SK-N-SH (cell line): ENCODE results near the gene MRAP2. TPM values are rescaled to one million over a fixed set of nuclear protein-coding genes. Genes with fewer than 3 reads are reported as not detected.

Source experiments
- CTCF ChIA-PET: fragments of 300-600, 350-600 bp; formaldehyde crosslinking; extraction: SDS; loops from one replicate; lab custom pipeline; 2021; lab: Yijun Ruan, JAX
- POLR2A ChIA-PET: fragments of 350-600 bp; sonication (Branson Sonifier 250); formaldehyde crosslinking; extraction: SDS; loops from one replicate; lab custom pipeline; 2020; ENCODE audit warnings: antibody characterized with exemption, inconsistent platforms; lab: Yijun Ruan, JAX
- DNase-seq: peaks from one replicate; pipeline ENCODE4 v3.0.0; 2012
- H2AFZ ChIP-seq: fragments of 200-600 bp; sonication (generic); 2 replicates; pipeline ENCODE4 v1.8.1; 2016; ENCODE audit warnings: antibody characterized with exemption, mild to moderate bottlenecking, low read depth
- H3F3A ChIP-seq: fragments of 200-600 bp; sonication (generic); replicated peaks from 2 replicates; pipeline ENCODE3; 2016; ENCODE audit warnings: antibody characterized with exemption, mild to moderate bottlenecking; ENCODE audit not compliant: insufficient read depth
- H3K27ac ChIP-seq, 2 experiments: fragments of 200-500 bp in 1 of 2; fragments of 200-600 bp in 1 of 2; sonication (Bioruptor generic) in 1 of 2; sonication (generic), shearing (Covaris generic) in 1 of 2; 2 replicates each; pipeline versions ENCODE4 v1.5.1 to v1.6.1; 2014 to 2016; ENCODE audit warnings: low read depth in 2 of 2, inconsistent platforms in 1 of 2, low read length in 1 of 2, mild to moderate bottlenecking in 1 of 2, mixed read lengths in 1 of 2
- H3K27me3 ChIP-seq: fragments of 200-600 bp; sonication (generic), shearing (Covaris generic); 2 replicates; pipeline ENCODE4 v1.6.1; 2016; ENCODE audit warnings: mixed run types; ENCODE audit not compliant: insufficient read depth
- H3K36me3 ChIP-seq, 2 experiments: fragments of 200-500 bp in 1 of 2; fragments of 200-600 bp in 1 of 2; sonication (Bioruptor generic) in 1 of 2; sonication (generic) in 1 of 2; replicated peaks in 1 of 2; 2 replicates each; pipeline versions ENCODE3 to v1.5.1; 2014 to 2016; ENCODE audit warnings: low read length in 1 of 2, mild to moderate bottlenecking in 1 of 2; ENCODE audit not compliant: insufficient read depth in 2 of 2, control insufficient read depth in 1 of 2
- H3K4me1 ChIP-seq, 2 experiments: fragments of 200-500 bp in 1 of 2; fragments of 200-600 bp in 1 of 2; sonication (Bioruptor generic) in 1 of 2; sonication (generic), shearing (Covaris generic) in 1 of 2; 2 replicates each; pipeline versions ENCODE4 v1.5.1 to v1.6.1; 2014 to 2016; ENCODE audit warnings: low read depth in 1 of 2, low read length in 1 of 2, mixed run types in 1 of 2; ENCODE audit not compliant: insufficient read depth in 2 of 2, control insufficient read depth in 1 of 2
- H3K4me2 ChIP-seq: fragments of 200-600 bp; sonication (generic), shearing (Covaris generic); 2 replicates; pipeline ENCODE4 v1.6.1; 2017; ENCODE audit warnings: mixed run types
- H3K4me3 ChIP-seq, 2 experiments: fragments of 200-500 bp in 1 of 2; fragments of 200-600 bp in 1 of 2; sonication (Bioruptor generic) in 1 of 2; sonication (generic), shearing (Covaris generic) in 1 of 2; 2 replicates each; pipeline versions ENCODE4 v1.5.1 to v1.8.1; 2014 to 2016; ENCODE audit warnings: low read depth in 2 of 2, inconsistent platforms in 1 of 2, low read length in 1 of 2, mild to moderate bottlenecking in 1 of 2, mixed read lengths in 1 of 2, moderate library complexity in 1 of 2
- H3K79me2 ChIP-seq: fragments of 200-600 bp; sonication (generic); 2 replicates; pipeline ENCODE4 v1.8.1; 2017; ENCODE audit warnings: mild to moderate bottlenecking; ENCODE audit not compliant: insufficient read depth
- H3K9ac ChIP-seq: fragments of 200-600 bp; sonication (generic); 2 replicates; pipeline ENCODE4 v1.6.1; 2017; ENCODE audit warnings: mixed run types
- H3K9me2 ChIP-seq: fragments of 200-600 bp; sonication (generic); 2 replicates; pipeline ENCODE4 v1.6.1; 2017; ENCODE audit warnings: mixed run types
- H3K9me3 ChIP-seq: fragments of 200-600 bp; sonication (generic); 2 replicates; pipeline ENCODE4 v1.6.1; 2017; ENCODE audit warnings: mixed run types, mild to moderate bottlenecking, moderate library complexity
- H4K20me1 ChIP-seq: fragments of 200-600 bp; sonication (generic); 2 replicates; pipeline ENCODE4 v1.6.1; 2017; ENCODE audit warnings: mild to moderate bottlenecking, mixed run types; ENCODE audit not compliant: insufficient read depth
- ELF1 ChIP-seq: IDR thresholded peaks from 2 replicates; pipeline ENCODE4 v1.4.0; 2012
- EP300 ChIP-seq, 2 experiments: IDR thresholded peaks; 2 replicates each; pipeline versions ENCODE4 v1.4.0 to v1.6.1; 2012; ENCODE audit warnings: borderline replicate concordance in 1 of 2, low read depth in 1 of 2, low read length in 1 of 2
- EZH2phosphoT487 ChIP-seq: fragments of 200-600 bp; sonication (generic); IDR thresholded peaks from 2 replicates; pipeline ENCODE4 v1.6.1; 2017; ENCODE audit warnings: low read depth, mixed run types, mild to moderate bottlenecking, antibody characterized with exemption, moderate library complexity, borderline replicate concordance
- FOXJ3 ChIP-seq: sonication (generic); formaldehyde crosslinking; IDR thresholded peaks from 2 replicates; pipeline ENCODE4 v1.5.1; 2020; ENCODE audit warnings: mild to moderate bottlenecking, missing genetic modification reagents
- FOXM1 ChIP-seq: IDR thresholded peaks from 2 replicates; pipeline ENCODE4 v1.4.0; 2012; ENCODE audit warnings: low read depth, mild to moderate bottlenecking
- GATA2 ChIP-seq: sonication (generic); formaldehyde crosslinking; IDR thresholded peaks from 2 replicates; pipeline ENCODE4 v1.5.0; 2020; ENCODE audit warnings: mild to moderate bottlenecking, missing genetic modification reagents
- MEF2A ChIP-seq: IDR thresholded peaks from 2 replicates; pipeline ENCODE4 v1.4.0; 2012; ENCODE audit warnings: low read depth, borderline replicate concordance
- MXI1 ChIP-seq: IDR thresholded peaks from 2 replicates; pipeline ENCODE4 v1.6.1; 2012; ENCODE audit warnings: mild to moderate bottlenecking, low read depth, low read length, improper control_type of control experiment
- POLR2AphosphoS5 ChIP-seq: IDR thresholded peaks from 2 replicates; pipeline ENCODE4 v1.6.1; 2012; ENCODE audit warnings: low read depth, low read length
- SMC3 ChIP-seq: IDR thresholded peaks from 2 replicates; pipeline ENCODE4 v1.6.1; 2012; ENCODE audit warnings: low read depth, low read length, improper control_type of control experiment
- TCF12 ChIP-seq: IDR thresholded peaks from 2 replicates; pipeline ENCODE4 v1.4.0; 2012
- TEAD4 ChIP-seq: IDR thresholded peaks from 2 replicates; pipeline ENCODE4 v1.4.0; 2012; ENCODE audit warnings: mild to moderate bottlenecking, borderline replicate concordance; ENCODE audit not compliant: insufficient read depth
- YY1 ChIP-seq: IDR thresholded peaks from 2 replicates; pipeline ENCODE4 v1.4.0; 2012; ENCODE audit warnings: low read depth, mild to moderate bottlenecking
- WGBS: methylation state at CpG from one replicate; pipeline ENCODE4 v1.1.6; 2017; ENCODE audit warnings: low lambda C conversion rate; 5-methylcytosine and 5-hydroxymethylcytosine counted together
- polyA plus RNA-seq, 3 experiments: library from polyadenylated mRNA; depleted of rRNA; stranded (reverse); fragments of >200 nt; gene quantifications; 2 replicates each; pipeline ENCODE4 v1.2.3, GENCODE V29; 2012
- TF ChIP-seq, protein P1 (sequence below): IDR thresholded peaks from 2 replicates; pipeline ENCODE4; 2012
- TF ChIP-seq, protein P2 (sequence below): IDR thresholded peaks from 2 replicates; pipeline ENCODE4 v1.4.0; 2012; ENCODE audit warnings: low read depth, borderline replicate concordance
- TF ChIP-seq, protein P3 (sequence below): IDR thresholded peaks from 2 replicates; pipeline ENCODE4 v1.4.0; 2012; ENCODE audit warnings: low read depth, borderline replicate concordance
- TF ChIP-seq, protein P4 (sequence below): IDR thresholded peaks from 2 replicates; pipeline ENCODE4 v1.4.0; 2012; ENCODE audit warnings: low read depth

Gene MRAP2
- polyA plus RNA-seq, 1 of the 3 experiments (the other 2 are of a cell fraction): 0.12 TPM

DNA sequence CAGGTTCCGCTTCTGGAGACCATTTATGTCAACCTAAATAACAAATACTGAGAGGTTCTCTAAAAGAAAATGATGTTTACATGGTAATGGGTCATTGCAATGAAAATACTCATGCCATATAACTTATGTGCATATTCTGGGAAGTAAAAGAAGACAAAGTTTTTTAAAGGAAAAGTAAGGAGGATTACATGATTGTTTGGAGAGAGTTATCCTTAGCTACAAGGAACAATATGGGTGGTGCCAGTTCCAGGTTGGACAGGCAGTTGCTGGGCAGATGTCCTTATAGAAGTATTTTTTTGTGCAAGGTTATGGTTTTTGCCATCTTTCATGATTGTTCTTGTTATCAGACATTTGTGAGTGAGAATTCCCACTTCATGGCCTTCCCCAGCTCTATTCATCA lies 52.5 kb downstream of the MRAP2 start:
- ChIA-PET POLR2A (no interaction called here), CTCF (no interaction called here)
- Histone ChIP-seq H3K9me2 (no peaks in the 10 kb centered on the region), H3K36me3 (no peaks in the 10 kb centered on the region), H3K27me3 (no peaks in the 10 kb centered on the region), H3K79me2 (no peaks in the 10 kb centered on the region), H4K20me1 (no peaks in the 10 kb centered on the region), H2AFZ (no peak overlapping the region), H3K27ac (no peak overlapping the region), H3K9me3 (no peaks in the 10 kb centered on the region), H3K4me2 (no peak overlapping the region), H3F3A (no peaks in the 10 kb centered on the region), H3K4me3 (no peak overlapping the region), H3K4me1 (no peaks in the 10 kb centered on the region; a peak in 1 of 4 replicates), H3K9ac (no peak overlapping the region)
- DNase-seq: no peak
- TF ChIP-seq FOXJ3 (CRISPR knock-in tag) (no peak), POLR2AphosphoS5 (no peak), YY1 (no peak), MXI1 (no peak), FOXM1 (no peak), SMC3 (no peak), ELF1 (no peak), MEF2A (no peak), GATA2 (CRISPR knock-in tag) (no peak)
- TF ChIP-seq, protein P1, sequence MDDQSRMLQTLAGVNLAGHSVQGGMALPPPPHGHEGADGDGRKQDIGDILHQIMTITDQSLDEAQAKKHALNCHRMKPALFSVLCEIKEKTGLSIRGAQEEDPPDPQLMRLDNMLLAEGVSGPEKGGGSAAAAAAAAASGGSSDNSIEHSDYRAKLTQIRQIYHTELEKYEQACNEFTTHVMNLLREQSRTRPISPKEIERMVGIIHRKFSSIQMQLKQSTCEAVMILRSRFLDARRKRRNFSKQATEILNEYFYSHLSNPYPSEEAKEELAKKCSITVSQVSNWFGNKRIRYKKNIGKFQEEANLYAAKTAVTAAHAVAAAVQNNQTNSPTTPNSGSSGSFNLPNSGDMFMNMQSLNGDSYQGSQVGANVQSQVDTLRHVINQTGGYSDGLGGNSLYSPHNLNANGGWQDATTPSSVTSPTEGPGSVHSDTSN: no peak
- TF ChIP-seq, protein P2, sequence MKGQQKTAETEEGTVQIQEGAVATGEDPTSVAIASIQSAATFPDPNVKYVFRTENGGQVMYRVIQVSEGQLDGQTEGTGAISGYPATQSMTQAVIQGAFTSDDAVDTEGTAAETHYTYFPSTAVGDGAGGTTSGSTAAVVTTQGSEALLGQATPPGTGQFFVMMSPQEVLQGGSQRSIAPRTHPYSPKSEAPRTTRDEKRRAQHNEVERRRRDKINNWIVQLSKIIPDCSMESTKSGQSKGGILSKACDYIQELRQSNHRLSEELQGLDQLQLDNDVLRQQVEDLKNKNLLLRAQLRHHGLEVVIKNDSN: no peak
- TF ChIP-seq, protein P3, sequence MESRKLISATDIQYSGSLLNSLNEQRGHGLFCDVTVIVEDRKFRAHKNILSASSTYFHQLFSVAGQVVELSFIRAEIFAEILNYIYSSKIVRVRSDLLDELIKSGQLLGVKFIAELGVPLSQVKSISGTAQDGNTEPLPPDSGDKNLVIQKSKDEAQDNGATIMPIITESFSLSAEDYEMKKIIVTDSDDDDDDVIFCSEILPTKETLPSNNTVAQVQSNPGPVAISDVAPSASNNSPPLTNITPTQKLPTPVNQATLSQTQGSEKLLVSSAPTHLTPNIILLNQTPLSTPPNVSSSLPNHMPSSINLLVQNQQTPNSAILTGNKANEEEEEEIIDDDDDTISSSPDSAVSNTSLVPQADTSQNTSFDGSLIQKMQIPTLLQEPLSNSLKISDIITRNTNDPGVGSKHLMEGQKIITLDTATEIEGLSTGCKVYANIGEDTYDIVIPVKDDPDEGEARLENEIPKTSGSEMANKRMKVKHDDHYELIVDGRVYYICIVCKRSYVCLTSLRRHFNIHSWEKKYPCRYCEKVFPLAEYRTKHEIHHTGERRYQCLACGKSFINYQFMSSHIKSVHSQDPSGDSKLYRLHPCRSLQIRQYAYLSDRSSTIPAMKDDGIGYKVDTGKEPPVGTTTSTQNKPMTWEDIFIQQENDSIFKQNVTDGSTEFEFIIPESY: no peak
- WGBS: 20% methylated on average over 1 of the region's 1 CpG

DNA sequence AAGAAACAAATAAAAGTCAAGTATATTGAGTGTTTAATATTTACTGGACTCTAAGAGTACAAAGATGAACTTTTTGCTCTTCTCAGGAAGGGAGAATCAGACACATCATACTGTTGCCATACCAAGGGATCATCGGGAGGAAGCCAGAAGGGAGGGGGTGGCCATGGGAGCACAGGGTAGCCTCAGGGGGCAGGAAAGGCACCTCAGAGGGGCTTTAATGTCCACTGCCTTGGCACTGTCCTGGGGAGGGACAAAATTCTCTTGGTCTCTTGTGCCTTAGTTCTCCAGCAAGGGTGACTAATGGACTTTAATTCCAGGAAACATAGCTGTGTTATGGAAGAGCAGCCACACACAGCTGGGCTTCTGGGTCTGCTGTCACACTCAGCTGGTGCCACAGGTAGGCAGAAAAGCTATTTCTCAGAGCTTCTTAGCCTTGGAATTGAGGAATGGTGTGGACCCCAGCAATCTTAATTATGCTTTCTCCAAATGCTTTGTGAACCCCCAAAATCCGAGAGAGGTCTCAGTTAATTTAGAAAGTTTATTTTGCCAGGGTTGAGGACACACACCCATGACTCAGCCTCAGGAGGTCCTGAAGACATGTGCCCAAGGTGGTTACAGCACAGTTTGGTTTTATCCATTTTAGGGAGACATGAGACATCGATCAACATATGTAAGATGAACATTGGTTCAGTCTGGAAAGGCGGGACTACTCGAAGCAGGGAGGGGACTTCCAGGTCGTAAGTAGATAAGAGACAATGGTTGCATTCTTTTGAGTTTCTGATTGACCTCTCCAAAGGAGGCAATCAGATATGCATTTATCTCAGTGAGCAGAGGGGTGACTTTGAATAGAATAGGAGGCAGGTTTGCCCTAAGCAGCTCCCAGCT lies 53.2 kb downstream of the MRAP2 start:
- no peak for DNase-seq
- Histone ChIP-seq H4K20me1 (no peaks in the 10 kb centered on the region), H3K4me1 (no peaks in the 10 kb centered on the region; a peak in 1 of 4 replicates), H3K4me2 (no peak overlapping the region), H2AFZ (no peak overlapping the region), H3K4me3 (no peak overlapping the region), H3K79me2 (no peaks in the 10 kb centered on the region), H3K9ac (no peak overlapping the region), H3K9me2 (no peaks in the 10 kb centered on the region), H3K9me3 (no peaks in the 10 kb centered on the region), H3K27me3 (no peaks in the 10 kb centered on the region), H3K36me3 (no peaks in the 10 kb centered on the region), H3K27ac (no peak overlapping the region), H3F3A (no peaks in the 10 kb centered on the region)
- POLR2A ChIA-PET: no interaction called here
- CTCF ChIA-PET: no interaction called here
- WGBS: 37% methylated on average over 6 of the region's 6 CpGs
- TF ChIP-seq, protein P3: no peak
- TF ChIP-seq, protein P4, sequence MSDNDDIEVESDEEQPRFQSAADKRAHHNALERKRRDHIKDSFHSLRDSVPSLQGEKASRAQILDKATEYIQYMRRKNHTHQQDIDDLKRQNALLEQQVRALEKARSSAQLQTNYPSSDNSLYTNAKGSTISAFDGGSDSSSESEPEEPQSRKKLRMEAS: no peak
- TF ChIP-seq YY1: no peak
- TF ChIP-seq, protein P2: no peak
- no peak for TF ChIP-seq EZH2phosphoT487
- TF ChIP-seq MEF2A: no peak
- TF ChIP-seq FOXM1: no peak
- TF ChIP-seq TEAD4: no peak
- TF ChIP-seq TCF12: no peak
- no peak for TF ChIP-seq EP300 (IDR thresholded peaks at IDR 0.05; ENCODE audit: borderline replicate concordance in 1 of 2, low read depth in 1 of 2, low read length in 1 of 2)
